GM19397 (cell line): ENCODE results near the gene MMAB.
A peak's percentile ranks its signal among the peaks of the same experiment; 100 is the strongest.

Experiments
- ATAC-seq: cut with Tn5 transposase; IDR thresholded peaks from one replicate; pipeline ENCODE4 v1.9.1; 2021; ENCODE audit warnings: mild to moderate bottlenecking, moderate library complexity; ENCODE audit not compliant: unreplicated experiment

Gene MMAB

GRCh38 chr12:109573029-109573913 lies at the start of gene MMAB, which contains the start of gene MVK:
TSS of gene MMAB (minus strand) at chr12:109573504. CDS start at chr12:109573480, 24 bp downstream.
TSS of gene MVK (plus strand) at chr12:109573794. CDS start at chr12:109574823, 1,029 bp downstream.
- ATAC-seq, result peak; percentile 89

- ATAC-seq, result no peak
These were observed 48.6 kb upstream of the MMAB start for GRCh38 chr12:109621901-109622364.

GRCh38 chr12:109621211-109621694 lies 47.9 kb upstream of the MMAB start:
- ATAC-seq, result no peak

GRCh38 chr12:109619002-109619604 lies 45.8 kb upstream of the MMAB start:
- no peak for ATAC-seq

GRCh38 chr12:109618082-109618481 lies 44.8 kb upstream of the MMAB start:
- no peak for ATAC-seq

GRCh38 chr12:109617491-109617890 lies 44.2 kb upstream of the MMAB start:
- ATAC-seq, result no peak

GRCh38 chr12:109615556-109616229 lies 42.4 kb upstream of the MMAB start:
- ATAC-seq, result no peak

GRCh38 chr12:109613649-109614455 lies 40.5 kb upstream of the MMAB start:
- no peak for ATAC-seq

- no peak for ATAC-seq
These were observed 39.7 kb upstream of the MMAB start for GRCh38 chr12:109612975-109613502.

GRCh38 chr12:109612003-109612402 lies 38.7 kb upstream of the MMAB start:
- no peak for ATAC-seq

- ATAC-seq, result no peak
These were observed 37.9 kb upstream of the MMAB start for GRCh38 chr12:109611223-109611622.

GRCh38 chr12:109610523-109610922 lies 37.2 kb upstream of the MMAB start:
- ATAC-seq, result no peak

GRCh38 chr12:109609342-109609741 lies 36.0 kb upstream of the MMAB start:
- no peak for ATAC-seq

- ATAC-seq, result no peak
These were observed 35.5 kb upstream of the MMAB start for GRCh38 chr12:109608793-109609192.

GRCh38 chr12:109608270-109608669 lies 35.0 kb upstream of the MMAB start:
- no peak for ATAC-seq

- ATAC-seq, result no peak
These were observed 34.3 kb upstream of the MMAB start for GRCh38 chr12:109607618-109608017.

GRCh38 chr12:109606320-109607028 lies 33.2 kb upstream of the MMAB start:
- ATAC-seq, result no peak

GRCh38 chr12:109605599-109606228 lies 32.4 kb upstream of the MMAB start:
- ATAC-seq, result no peak

- no peak for ATAC-seq
These were observed 31.7 kb upstream of the MMAB start for GRCh38 chr12:109605016-109605415.
